ENCODE results near the gene PRDM13. TPM values are rescaled to one million over a fixed set of nuclear protein-coding genes. Genes with fewer than 3 reads are reported as not detected.

The PRDM13 gene
- total RNA-seq, 5 donors from 2014 or later (not counting 1 experiment from before 2014, with no cell fraction given) = not detected

Other genes with a start within 250 kb of the PRDM13 start
- gene COQ3, start 212.6 kb upstream of the PRDM13 start, total RNA-seq = 1 to 10 TPM; 2.0 to 5.0 (median 2.9) TPM
- gene PNISR, start 181.5 kb upstream of the PRDM13 start, total RNA-seq = 100 to 1,000 TPM; 212 to 351 (median 234) TPM
- gene USP45, start 91.4 kb upstream of the PRDM13 start, total RNA-seq = 10 to 100 TPM in 2 of 5 donors, 1 to 10 TPM in 3; 5.6 to 11.9 (median 8.1) TPM
- gene CCNC, start 38.2 kb upstream of the PRDM13 start, total RNA-seq = 10 to 100 TPM; 33.9 to 42.0 (median 39.1) TPM